HG02973 (cell line): ENCODE measurements around the gene GBA2.
A peak's percentile ranks its signal among the peaks of the same experiment; 100 is the strongest.

Source experiments
- ATAC-seq: cut with Tn5 transposase; IDR thresholded peaks from one replicate; pipeline ENCODE4 v1.9.1; 2021; ENCODE audit warnings: moderate library complexity; ENCODE audit not compliant: unreplicated experiment

Gene GBA2

DNA sequence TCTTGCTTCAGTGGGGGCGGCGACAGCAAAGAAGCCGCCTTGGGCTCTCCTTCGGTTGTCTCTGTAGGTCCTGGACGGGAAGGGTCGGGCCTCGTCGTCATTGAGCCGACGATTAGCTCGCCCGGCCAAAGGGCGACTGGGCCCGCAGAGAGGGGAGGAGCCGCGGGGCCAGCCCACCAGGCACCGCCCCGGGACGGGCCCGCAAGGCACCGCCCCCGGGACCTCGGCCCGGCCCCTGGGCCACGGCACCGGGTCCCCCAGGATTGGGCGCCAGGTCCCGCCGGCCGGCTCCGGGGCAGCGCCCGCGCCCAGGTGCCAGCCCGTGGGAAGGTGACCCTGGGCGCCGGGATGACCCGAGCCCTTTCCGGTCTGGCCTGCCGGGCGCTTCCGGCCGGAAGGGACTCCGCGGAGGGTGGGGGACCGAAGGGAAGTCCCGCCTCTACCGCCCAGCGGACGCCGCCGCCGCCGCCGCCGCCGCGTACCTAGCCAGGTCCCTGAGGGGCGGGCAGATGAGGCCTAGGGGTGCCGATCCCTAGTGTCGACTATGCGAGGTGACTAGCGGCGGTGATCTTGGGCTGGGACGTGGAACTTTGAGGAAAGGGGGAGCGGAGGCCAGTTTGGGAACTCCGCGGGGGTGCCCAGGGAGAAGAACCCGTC is at the start of gene GBA2, which contains the start of gene RGP1:
GBA2 (minus strand) TSS at position 371 of the 657 bp plus-strand sequence. CDS start 524 bp downstream, outside the sequence.
RGP1 (plus strand) TSS at position 430 of the 657 bp plus-strand sequence. CDS start 469 bp downstream, outside the sequence.
- ATAC-seq = peak; percentile 59

DNA sequence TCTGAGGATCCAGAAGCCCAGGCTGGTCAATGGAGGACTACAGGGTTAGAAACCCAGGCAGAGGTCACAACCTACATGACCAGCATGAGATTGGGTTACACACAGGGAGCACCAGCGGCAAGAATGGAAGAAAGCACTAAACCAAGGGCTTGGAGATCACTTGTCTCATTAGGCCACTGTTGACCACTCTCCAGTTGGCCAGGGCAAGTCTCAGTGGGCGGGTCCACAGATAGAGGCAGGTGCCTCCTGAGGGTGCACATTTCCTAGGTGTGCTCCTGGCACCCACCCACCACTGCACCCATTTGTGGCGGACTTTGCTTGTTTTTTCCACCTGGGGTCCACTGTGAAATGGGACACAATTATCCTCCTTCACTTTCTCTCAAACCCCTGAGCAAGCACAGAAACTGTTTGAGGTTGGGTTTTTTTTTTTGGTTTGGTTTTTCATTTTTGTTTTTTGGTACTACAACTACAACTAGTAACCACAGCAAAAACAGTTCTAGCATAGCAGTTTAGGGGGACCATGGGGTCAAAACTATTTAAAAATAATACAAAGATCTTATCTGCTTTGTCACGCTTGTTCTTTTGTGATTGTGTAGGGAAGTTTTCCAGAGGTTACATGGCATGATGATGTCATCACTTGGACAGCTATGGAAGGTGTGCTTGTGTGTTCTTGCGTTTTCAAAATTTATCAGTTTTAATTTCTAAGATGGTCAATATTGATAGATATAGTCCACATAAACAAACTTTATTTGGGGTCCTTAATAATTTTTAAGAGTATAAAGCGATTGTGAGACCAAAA is 48.5 kb upstream of the GBA2 start:
- ATAC-seq = no peak

GRCh38 chr9:35795695-35796094 is 46.7 kb upstream of the GBA2 start:
- ATAC-seq = no peak

- no peak for ATAC-seq
Measured at GRCh38 chr9:35793461-35793860, 44.4 kb upstream of the GBA2 start.

- no peak for ATAC-seq
Measured at GRCh38 chr9:35792826-35793225, 43.8 kb upstream of the GBA2 start.

DNA sequence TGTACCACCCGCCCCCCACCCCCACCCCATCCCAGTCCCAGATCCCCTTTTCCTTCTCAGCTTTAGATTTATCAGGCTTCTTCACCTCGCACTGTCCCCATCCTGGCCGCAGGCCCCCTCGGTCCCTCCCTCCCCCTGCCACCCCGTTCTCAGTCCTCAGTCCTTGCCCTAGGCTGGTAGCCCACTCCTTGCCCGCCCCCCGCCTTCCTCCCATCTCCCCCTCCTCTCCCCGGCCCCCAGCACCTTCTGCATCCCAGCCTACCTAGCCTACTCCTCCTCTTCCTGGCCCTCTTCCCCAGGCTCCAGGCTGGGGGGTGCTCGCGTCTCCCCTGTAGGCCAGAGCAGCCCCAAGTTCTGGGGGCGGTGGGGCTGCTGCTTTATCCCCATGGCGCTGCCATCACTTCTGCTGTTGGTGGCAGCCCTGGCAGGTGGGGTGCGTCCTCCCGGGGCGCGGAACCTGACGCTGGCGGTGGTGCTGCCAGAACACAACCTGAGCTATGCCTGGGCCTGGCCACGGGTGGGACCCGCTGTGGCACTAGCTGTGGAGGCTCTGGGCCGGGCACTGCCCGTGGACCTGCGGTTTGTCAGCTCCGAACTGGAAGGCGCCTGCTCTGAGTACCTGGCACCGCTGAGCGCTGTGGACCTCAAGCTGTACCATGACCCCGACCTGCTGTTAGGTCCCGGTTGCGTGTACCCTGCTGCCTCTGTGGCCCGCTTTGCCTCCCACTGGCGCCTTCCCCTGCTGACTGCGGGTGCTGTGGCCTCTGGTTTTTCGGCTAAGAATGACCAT is 43.2 kb upstream of the GBA2 start:
- no peak for ATAC-seq

GRCh38 chr9:35791297-35791921 is 42.4 kb upstream of the GBA2 start, which contains the start of gene NPR2:
TSS of gene NPR2 (plus strand) at chr9:35791591. CDS start at chr9:35792409, 818 bp downstream.
- ATAC-seq = no peak

DNA sequence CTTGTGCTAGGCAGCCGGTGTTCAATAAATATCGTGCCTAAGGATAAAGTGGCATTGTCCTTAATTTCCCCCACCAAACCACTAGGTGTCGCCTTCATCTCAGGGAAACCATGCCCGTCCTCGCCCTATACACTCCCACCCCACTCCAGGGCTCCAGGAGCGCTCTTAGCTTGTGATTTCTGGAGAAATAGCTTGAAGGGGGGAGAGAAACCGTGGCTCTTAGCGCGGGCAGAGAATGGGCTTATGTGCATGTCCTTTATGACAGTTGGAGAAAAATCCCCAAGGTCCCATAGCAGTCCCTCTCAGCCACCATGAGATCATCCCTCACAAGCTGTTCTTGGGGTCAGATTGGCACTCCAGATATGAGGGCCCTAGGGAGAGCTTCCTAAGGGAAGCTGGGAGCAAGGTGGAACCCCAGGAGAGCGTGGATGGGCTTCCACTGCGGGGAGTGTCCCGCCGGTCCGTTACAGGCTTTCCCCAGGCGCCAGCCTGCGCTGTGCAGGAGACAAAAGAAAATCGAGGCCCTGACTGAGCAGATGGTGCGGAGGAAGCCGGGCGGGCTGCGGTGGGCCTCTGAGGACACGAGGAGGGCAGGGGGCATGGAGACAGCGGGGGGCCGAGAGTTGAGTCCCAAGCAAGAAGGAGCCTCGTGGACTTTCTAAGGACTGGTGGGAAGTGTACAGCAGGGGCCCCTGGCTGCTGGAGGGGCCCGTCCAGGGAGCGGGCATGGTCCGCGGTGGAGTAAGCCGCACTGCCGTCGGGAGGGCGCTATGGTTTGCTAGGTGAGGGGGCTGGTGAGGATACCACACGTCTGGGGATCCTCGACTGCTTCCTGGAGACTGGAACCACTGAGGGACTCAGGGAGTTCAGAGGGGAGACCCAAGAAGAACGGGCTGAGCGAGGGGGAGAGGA is 41.6 kb upstream of the GBA2 start:
- no peak for ATAC-seq

DNA sequence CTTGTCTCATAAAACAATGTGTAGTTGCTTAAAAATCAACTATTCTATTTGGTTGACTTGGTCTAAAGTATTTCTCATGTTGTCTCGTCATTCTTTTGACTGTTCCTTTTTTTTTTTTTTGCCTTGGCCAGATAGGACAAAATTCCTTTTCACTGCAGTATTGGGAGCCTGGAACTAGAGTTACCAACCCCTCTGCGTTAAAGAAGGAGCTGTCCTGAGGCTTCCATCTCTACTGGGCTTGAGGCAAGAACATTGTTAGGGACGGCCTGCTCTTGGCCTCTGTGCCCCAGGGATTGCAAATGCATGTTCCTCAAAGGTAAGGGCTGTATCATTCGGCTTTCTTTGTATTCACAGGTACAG is 41.0 kb upstream of the GBA2 start:
- no peak for ATAC-seq

DNA sequence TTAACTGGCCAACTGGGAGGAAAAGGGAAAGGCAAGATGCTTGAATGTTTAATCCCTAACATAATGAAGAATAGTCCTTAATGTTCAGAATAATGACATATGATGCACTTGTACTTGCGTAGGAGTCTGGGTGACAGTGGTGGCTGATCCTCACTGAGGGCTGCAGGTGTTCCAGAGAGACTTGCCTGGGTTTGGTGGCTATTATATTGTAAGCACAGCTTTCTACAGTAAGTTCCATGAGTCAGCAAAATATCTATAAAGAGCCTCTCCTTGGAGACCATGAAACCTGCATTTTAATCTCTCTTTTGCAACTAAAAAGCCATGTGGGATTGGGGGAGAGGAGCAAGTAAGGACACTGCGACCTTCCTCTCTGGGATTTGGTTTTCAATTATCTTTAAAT is 40.5 kb upstream of the GBA2 start:
- ATAC-seq = no peak

- ATAC-seq = no peak
Measured at GRCh38 chr9:35783418-35783817, 34.4 kb upstream of the GBA2 start.

DNA sequence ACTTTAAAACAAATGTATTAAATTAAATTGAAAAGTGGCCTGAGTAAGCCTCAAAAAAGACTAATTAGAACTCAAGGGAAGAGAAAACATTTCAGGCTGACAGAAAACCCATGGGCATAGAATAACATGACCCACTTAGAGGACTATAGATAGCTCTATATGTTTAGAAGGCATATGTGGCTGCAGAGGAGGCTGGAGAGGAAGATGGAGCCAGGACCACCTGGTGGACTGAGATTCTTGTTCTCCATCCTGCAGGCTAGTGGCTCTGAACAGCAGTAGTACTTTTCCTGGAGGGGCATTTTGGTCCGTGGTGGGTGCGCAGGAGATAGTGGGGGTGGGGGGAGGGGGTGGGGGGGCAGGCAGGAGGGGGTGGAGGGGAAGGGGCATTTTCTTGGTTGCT is 32.0 kb upstream of the GBA2 start:
- no peak for ATAC-seq

- no peak for ATAC-seq
Measured at GRCh38 chr9:35778496-35778895, 29.5 kb upstream of the GBA2 start.

DNA sequence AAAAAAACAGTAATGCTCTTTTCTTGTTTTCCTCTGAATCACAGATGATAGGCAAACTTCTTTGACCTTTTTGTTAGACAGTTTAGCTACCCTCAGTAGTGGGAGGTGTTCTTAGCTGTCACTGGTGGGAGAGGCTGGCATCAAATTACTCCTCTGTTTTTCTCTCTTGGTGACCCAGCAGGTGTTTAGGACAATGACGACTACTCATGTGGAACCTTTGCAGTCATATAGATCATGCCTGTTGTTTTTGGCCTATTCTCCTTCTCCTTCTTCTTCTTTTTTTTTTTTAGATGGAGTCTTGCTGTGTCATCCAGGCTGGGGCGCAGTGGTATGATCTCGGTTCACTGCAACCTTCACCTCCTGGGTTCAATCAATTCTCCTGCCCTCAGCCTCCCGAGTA is 27.0 kb upstream of the GBA2 start:
- ATAC-seq = no peak

DNA sequence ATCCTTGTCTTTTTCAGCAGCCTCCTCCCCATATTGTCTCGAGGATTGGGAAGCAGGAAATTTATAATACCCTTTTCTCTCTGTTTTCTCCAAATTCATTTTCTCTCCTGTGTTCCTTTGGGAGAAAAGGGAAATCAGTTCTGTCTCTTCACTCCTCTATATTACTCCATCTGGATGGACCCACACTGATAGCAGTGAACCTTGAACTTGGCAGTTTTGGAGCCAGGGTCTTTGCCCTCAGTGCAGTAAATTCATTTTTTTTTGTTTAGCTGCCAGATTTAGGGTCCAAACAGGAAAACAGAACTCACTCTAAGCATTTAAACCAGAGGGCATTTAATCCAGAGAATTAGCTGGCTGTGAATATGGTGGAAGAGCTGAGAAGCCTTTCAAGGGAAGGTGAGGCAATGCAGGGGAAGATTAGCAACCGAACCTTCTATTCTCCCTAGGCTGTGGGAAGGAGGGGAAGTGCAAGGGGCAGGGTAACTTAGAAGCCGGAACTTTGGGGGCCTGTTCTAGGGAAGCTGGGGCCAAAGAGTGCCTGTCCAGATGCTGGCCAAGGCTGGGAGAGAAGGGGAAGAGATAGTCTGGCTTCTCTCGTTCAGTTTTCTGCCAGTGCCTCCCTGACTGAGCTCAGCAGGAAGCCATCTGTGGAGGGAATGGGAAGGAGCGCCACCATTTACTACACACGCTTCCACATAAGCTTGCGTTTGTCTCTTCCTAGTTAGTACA is 26.0 kb upstream of the GBA2 start:
- ATAC-seq = no peak

GRCh38 chr9:35771943-35772342 is 22.9 kb upstream of the GBA2 start:
- no peak for ATAC-seq

GRCh38 chr9:35771534-35771933 is 22.5 kb upstream of the GBA2 start:
- no peak for ATAC-seq

- ATAC-seq = no peak
Measured at GRCh38 chr9:35771075-35771433, 22.0 kb upstream of the GBA2 start.

GRCh38 chr9:35769763-35770162 is 20.7 kb upstream of the GBA2 start:
- no peak for ATAC-seq
